CD4-positive, alpha-beta T cell treated with Interleukin-10 for 1 hour (primary cell): ENCODE results near the gene NME5.

Experiments used
- DNase-seq: peaks from one replicate; pipeline ENCODE4 v3.0.0-alpha.2; 2020

NME5 gene

DNA sequence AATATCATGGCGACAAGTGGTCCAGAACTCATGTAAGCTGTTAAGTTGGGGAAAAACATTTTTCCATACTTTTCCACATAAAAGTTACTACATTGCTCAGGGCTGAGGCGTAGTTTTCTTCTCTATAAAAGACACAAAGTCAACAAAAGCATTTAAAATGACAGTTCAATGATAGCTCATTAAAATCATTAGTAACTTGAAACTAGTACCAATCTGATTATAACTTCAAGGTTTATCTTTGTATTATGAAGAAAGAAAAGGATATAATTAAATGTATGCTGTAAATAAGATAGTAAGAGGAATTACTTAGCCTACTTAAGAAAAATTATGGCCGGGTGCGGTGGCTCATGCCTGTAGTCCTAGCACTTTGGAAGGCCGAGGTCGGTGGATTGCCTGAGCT, 9.9 kb downstream of the NME5 start:
- DNase-seq: no peak

DNA sequence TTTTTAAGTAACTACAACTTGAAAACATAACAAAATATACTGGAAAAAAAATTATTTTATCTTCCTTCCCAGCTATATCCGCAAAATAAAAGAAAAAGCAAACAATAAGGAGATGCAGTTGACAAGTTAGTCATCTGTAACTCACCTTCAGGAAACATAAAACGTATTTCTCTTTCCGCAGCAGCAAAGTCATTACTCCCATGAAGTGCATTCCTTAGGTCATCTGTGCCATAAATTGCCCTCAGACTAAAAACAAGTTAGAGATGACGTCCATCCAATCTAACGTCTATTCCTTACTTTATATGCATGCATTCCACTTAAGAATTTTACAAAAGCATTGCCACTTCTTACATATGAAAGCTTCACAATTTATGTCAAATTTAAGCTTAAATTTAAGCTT, 10.9 kb downstream of the NME5 start:
- DNase-seq: no peak

DNA sequence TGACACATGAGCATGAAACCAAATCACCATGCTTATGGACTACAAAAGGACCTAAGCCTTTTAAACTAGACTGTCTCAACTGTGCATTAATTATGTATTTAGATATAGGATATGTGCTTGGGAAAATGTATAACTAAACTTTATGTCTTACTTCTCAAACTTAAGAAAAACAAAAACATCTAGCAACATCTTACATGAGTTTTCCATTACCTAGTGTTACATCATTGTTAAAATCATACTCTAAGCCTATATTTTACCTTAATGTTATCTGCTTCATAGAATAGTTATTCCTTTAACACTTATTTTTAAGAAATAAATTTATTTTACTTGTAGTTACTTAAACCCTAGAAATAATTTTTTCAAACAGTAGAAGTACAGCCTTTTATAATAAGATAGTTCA, 24.0 kb downstream of the NME5 start:
- no peak for DNase-seq

DNA sequence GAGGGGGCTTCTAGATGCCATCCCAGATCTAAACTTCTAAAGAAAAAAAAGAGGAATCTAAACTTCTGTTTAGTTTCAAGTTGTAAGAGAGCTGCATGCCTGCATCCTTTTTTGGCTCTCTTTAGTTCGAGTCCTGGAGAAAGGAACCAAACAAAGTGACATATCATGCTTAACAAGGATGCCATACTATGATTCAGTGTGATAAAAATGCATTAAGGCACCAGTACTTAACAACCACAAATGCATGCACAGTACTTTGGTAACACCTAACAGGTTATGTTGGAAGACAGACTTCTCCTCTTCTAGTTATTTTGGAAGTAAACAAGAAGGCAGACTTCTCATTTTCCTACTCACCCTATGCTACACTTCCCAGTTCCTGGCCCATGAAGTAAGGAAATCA, 27.3 kb downstream of the NME5 start:
- no peak for DNase-seq

DNA sequence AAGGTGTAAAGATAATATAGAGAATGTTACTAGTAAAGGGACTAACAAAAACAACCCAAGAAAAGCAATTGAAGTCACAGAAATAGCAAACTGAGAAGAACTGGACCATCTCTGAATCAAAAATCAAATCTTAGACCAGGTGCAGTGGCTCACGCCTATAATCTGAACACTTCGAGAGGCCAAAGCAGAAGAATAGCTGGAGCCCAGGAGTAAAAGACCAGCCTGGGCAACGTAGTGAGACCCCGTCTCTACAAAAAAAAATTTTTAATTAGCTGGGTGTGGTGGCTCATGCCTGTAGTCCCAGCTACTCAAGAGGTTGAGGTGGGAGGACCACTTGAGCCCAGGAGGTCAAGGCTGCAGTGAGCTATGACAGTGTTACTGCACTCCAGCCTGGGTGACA, 28.0 kb downstream of the NME5 start:
- no peak for DNase-seq

DNA sequence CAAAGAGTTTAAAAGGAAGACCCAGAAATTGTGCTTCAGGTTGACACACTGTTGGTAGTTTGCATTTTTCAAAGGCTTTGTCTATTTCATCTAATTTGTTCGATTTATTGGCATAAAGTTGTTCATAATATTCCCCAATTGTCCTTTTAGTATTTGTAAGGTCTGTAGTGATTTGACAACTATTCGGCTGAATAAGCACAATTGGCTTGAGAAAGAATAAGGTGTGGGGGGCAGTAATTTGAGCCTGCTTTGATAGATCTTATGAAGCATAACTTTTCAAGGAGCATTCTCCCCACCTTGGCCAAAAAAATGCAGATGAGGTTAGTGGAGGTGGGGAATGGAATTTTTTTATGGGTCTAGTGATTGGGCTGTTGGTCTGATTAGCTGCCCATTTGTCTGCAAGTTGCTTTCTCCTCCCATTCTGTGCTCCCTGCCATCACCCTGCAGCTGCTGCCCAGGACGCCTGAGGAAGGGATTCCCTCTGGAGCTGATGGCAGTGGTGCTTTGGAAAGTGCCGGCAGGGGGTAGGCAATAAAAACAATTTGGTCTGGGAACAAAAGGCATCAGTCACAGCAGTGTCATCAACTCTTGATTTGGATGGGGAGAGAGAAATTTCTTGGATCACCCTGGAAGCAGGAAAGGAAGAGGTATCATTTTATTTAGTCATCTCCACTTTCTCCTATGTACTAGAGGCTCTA, 28.8 kb downstream of the NME5 start:
- no peak for DNase-seq

DNA sequence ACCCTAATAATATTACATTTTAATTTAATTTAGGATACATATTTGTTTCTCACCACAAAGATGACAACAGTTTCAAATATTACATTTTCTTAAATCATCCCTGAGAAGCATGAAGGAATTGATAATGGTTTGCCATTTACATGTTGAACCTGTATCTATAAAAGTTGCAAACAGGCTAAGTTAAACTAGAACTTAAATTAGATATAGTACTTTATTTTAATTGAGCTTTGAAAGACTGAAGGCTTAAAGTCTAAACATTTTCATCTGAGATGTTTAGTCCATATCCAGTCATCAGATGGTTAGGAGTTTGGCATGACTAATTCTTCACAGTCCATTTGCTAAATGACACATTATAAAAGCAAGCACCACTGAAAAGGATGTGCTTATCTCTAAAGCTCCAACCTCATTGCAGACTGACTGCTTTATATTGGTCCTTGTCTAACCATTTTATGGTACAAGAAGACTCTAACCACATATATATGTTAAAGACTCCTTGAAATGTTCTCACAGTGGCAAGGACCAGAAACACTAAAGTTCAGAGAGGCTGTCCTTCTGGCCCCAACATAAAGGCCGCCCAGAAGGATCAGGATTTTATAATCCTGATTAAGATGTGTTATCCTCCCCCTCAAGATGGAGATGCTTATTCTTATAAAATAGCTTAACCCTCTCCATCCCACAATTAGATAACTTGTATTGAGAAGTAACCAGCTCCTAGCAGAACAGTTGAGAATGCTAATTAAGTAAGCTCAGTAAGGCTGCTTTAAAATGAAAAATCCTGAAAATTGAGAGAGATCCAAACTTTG, 29.6 kb downstream of the NME5 start:
- no peak for DNase-seq

DNA sequence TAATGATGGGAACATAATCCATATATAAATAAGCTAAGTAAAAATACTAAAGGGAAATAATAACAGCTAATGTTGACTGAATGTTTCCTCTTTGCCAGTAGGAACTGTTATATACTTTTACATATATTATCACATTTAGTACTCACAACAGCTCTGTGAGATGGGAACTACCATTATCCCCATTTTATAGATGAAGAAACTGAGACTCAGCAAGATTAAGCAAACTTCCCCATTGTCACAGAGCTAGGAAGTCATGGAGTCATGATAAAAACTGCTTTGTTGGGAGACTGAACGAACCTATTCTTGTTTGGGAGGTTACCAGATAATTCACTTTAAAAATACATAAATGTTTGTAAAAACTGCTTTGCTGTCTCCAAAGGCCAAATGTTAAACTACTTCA, 32.0 kb downstream of the NME5 start:
- DNase-seq: no peak

DNA sequence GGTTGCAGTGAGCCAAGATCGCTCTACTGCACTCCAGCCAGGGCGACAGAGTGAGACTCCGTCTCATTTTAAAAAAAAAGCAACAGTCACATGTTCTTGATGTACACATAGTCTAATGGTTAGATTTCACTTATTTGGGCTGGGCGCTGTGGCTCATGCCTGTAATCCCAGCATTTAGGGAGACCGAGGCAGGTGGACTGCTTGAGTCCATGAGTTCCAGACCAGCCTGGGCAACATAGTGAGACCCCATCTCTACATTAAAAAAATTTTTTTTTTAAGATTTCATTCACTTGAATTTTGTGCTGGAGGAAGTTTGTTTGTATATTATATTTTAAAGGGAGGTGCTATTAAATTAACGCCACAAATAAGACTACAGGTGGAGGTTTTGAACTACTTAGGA, 33.5 kb downstream of the NME5 start:
- DNase-seq: no peak

DNA sequence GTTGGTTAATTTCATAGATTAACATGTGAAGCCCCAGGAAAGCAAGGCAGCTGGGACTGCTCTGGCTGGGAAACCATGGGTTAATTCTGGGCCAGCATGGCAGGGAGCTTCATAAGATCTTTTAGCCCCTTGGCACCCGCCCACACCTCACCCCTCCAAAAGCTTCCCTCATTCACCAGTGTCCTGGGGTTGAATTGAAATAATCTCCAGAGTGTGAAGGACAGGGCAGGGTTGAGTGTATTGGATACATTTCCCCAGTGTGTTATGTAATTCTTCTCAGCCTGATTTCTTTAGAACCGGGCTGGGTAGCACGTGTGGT, 36.0 kb downstream of the NME5 start:
- no peak for DNase-seq

DNA sequence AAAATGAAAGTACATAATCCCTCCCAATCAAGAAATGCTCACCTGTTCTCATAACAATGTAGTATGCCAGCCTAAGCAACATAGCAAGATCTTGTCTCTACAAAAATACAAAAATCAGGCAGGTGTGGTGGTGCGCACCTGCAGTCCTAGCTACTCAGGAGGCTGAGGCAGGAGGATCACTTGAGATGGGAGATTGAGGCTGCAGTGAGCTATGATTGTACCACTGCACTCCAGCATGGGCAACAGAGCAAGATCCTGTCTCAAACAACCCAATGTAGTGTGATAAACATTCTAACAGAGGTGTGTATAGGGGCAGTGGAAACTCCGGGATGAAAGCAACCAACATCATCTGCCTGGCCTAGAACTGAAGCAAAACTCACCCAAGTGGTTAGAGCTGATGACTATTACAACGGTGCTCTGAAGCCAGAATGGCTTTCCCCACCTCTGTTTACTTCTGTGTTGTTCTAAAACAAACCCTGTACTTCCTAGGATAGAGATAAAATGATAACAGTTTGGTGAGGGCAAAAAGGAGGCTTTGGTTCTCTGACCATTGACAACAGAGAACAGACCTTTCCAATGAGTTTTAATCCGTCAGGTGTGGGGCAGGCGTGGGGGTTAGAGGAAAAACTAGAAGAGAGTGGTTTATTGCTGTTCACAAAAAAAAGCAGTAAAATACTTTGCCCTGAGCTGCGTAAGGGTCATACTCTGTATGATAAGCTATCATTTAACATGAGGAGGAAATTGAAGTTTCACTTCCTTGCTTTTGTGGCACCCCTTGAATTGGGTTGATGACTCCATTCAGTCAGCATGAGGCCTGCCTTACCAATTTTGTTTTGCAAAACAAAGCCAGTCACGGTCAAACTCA, 36.5 kb downstream of the NME5 start:
- DNase-seq: no peak

DNA sequence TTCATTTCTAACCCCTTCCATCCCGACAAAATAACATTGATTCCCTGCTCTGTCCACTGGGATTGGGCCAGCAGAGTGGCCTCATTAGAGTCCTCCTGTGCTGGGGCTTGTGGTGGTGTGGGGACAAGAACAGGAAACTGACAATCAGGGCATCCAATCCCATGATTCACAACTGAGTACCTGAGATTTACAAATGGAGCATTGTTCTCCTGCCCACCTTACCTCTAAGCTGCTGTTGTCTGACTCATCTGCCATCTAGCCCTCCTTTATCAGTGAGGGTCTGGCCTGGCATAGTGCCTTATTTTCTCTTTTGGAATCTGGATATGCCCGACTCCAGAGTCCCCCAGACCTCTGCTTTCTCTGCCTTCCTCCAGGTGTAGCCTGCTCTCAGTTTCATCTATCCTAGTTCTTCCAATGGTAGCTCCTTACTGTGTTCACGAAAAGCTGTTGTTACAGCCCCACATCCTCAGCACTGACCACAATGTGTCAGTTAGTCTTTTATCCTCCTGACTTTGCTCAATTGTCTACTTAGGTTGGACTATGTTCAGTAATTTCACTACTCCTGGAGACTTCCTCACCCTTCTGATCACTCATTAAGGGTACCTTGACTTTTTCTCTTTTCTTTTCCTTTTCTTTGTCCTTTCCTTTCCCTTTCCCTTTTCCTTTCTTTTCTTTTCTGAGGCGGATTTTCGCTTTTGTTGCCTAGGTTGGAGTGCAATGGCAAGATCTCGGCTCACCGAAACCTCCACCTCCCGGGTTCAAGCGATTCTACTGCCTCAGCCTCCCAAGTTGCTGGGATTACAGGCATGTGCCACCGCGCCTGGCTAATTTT, 42.0 kb downstream of the NME5 start:
- no peak for DNase-seq

DNA sequence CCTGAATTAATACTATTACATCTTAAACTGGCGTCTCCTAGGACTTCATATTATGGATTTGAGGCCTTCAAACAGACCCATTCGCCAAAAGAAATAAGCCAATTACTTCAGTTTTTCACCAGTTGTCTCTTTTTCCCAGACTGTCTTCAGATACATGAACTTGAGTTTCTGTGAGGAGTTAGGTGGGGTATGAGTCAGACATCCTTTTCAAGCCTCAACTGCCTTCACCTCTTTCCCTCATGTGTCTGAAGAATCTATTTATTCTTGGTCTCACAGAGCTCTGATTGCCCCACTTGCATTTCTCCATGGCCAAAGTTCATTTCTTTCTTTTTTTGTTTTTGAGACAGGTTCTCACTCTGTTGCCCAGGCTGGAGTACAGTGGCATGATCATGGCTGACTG, 42.9 kb downstream of the NME5 start:
- no peak for DNase-seq

DNA sequence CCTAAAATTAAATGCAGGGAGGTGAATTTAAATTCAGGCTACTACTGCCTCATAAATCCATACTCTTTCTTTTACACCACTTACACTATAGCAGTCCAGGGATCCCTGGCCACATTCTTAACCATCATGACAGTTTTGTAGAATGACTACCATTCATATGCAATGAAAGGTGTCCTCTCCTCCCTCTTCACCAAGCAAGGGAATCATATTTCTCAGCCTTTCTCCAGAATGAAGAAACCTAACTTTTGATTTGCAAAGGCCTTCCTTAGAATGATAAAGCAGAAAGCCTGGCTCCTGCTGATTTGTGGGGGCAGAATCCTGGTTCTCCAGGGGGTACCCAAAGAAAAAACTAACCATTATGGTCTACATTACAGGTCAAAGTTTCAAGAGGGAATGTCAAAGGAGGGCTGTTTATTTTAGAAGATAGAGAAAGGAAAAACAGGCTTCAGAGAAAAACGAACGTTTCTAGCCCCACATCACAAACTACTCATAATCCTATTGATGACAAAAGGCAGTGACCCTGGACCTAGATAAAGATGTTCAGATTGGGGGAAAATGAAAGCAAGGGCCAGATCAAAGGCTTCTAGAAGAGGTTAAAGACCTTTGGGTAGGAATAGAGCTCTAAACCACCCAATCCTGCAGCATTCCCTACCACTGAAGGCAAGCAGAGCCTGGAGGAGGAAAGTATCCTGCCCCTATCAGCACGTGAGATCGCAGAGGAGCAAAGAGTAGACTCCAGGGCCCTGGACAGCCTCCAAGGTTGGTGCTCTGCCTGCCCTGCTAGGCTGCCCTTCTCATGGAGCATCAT, 43.9 kb downstream of the NME5 start:
- DNase-seq: no peak

DNA sequence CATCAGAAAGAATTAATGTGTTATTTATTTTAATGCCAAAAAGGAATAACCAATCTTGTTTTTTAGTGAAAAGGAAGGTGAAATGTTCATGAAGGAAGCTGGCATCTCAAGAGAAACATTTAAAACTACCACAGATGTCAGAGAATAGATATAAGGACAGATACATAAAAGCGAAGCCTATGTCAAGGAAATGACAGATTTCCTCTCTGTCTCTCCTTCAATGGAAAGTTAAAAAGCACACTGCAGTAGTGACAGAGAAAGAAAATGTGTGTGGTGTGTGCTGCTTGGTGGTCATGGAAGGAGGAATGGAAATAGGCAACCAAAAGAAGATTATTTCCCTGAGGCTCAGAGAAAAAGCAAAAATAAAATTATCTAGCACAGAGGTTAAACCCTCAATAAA, 46.2 kb downstream of the NME5 start:
- no peak for DNase-seq

DNA sequence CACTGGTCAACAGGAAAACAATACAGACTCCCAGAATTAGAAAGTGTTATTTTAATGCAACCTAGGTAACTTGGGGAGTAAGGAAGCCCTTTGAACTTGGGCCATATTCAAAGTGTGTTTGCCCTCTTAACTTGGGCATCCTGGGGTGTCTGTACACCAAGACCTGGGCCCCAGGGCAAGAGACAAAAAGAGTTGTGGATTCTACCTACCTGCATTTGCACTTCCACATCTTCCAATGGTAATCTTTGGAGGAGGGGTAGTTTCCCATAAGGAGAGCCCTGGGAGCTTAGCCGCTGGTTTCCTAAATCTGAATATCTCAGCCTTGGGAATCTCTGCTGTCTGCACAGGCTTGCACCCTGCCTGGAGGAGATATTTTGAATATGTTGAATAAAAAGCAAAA, 46.9 kb downstream of the NME5 start:
- DNase-seq: no peak

DNA sequence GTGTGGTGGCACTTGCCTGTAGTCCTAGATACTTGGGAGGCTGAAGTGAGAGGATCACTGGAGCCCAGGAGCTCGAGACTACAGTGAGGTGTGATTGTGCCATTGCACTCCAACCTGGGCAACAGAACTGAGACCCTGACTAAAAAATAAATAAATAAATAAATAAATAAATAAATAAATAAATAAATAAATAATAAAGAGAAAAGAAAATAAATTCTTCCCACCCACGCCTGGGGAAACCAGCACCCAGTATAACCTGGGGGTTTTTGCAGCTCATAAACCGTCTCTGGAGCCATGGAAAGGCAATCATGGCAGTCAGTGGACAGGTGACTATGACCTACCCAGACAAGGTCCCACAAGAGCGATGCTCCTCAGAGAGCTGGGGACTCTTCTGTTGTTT, 47.5 kb downstream of the NME5 start:
- no peak for DNase-seq

DNA sequence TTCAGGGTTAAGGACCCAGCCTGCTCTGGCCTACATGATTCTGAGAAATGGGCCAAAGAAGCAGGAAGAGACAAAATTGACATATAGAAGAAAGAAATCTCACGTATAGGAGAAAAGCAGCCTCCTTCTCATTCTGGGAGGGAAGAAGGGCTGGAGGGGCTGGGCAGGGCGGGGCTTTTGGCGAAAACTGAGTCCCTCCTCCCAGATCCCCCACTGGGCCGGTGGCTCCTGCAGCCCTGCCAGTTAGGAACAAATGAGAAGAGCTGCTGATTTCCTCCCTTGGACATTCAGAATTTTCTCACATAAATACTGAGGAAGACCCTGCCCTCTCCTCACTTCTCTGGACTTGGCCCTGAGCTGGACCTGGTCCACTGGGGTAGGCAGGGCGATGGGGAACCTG, 55.5 kb downstream of the NME5 start, which contains the start of gene WNT8A:
Gene WNT8A, plus strand, starts transcription at position 332 of the 400 bp plus-strand sequence. CDS start 95 bp downstream, outside the sequence.
- no peak for DNase-seq

DNA sequence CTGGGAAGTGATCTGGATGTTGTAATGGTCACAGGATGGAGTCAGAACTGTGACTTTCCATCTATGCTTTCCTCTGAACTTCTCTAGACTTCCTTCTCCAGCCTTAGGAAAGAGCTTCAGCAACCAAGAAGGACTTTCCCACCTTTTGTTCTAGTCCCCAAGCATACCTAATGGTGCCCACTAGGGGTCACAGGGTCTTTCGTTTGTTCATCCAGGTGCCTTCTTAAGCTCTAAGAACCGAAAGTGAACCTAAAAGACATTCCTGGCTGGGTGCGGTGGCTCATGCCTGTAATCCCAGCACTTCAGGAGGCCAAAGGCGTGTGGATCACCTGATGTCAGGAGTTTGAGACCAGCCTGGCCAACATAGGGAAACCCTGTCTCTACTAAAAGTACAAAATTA, 57.2 kb downstream of the NME5 start:
- DNase-seq: no peak

DNA sequence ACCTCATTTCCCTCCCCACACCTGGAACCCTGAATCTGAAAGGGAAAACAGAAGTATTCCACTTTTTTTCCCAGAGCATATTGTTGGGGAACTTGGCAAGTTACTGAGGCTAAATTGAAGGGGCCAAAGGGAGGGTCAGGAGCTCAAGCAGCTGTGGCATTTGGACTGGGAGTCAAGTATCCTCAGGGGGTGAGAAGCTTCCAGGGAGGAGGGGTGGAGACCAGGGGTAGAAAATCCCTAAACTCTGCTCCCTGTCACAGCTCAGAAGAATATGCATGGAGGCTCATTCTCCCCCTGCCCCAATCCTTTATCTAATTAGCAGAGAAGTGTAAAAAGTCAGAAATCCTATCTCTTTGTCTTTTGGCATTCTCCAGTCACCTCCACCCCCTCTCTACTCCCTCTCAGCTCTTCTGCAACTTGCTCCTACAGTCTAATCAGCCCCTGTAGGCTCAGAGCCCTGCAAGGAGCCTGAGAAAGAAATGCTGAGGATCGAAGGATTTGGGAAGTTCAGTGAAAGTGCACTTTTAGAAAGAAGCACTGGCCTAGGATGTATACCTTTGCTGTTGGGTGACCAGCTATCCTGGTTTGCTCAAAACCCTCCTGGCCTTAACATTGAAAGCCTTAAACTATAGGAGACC, 61.1 kb downstream of the NME5 start:
- no peak for DNase-seq

DNA sequence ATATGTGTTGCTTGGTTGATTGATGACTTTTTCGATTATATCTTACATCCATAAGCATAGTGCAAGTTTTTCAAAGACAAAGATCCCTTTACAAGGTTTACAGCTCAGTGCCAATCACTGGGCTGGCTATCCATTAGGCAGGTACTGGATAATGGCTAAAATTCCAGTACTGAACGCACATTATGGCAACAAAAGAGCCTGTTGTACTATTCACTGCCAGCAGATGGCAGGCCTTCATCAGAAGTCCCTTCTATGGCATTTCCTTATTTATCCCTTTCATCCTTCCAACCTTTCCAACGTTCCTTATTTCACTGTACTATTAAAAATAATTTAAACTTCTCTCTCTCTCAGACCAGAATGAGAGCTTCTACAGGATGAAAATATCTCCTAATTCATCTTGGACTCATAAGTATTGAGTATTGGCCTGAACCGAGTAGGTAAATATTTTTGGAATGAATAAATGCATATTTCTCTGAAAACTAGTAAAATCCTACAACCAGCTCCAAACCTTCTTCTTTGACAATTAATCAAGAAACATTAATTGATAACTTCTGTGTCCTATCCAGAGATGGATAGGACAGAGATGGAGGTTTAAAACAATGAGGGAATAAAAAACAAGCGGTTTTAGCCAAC, 62.0 kb downstream of the NME5 start:
- DNase-seq: peak; percentile 56
